Mesothelial cell of epicardium (in vitro differentiated cells): ENCODE results near the gene GIPC3. TPM values are rescaled to one million over a fixed set of nuclear protein-coding genes. Genes with fewer than 3 reads are reported as not detected.

Experiments
- DNase-seq, 2 experiments: peaks; one replicate each; pipeline ENCODE4 v3.0.0; 2021; ENCODE audit warnings: low spot score in 2 of 2; ENCODE audit not compliant: unreplicated experiment in 2 of 2
- H3K27ac Mint-ChIP-seq: 2 replicates; pipeline ENCODE4 v1.8.0; 2021; ENCODE audit warnings: mixed read lengths
- H3K27me3 Mint-ChIP-seq: 2 replicates; pipeline ENCODE4 v1.8.0; 2021; ENCODE audit warnings: low read depth, mixed read lengths
- H3K36me3 Mint-ChIP-seq: 2 replicates; pipeline ENCODE4 v1.8.0; 2021; ENCODE audit warnings: mixed read lengths
- H3K4me1 Mint-ChIP-seq: 2 replicates; pipeline ENCODE4 v1.8.0; 2021; ENCODE audit warnings: mixed read lengths
- H3K4me3 Mint-ChIP-seq: 2 replicates; pipeline ENCODE4 v1.8.0; 2021; ENCODE audit warnings: mild to moderate bottlenecking, moderate library complexity, mixed read lengths
- H3K9me3 Mint-ChIP-seq: 2 replicates; pipeline ENCODE4 v1.8.0; 2021; ENCODE audit warnings: mixed read lengths
- CTCF ChIP-seq: fragments of 200-600 bp; sonication (generic); IDR thresholded peaks from one replicate; pipeline ENCODE4 v1.5.0; 2021; ENCODE audit warnings: antibody characterized with exemption; ENCODE audit not compliant: unreplicated experiment
- total RNA-seq: library from RNA; stranded (reverse); gene quantifications from 3 replicates; pipeline ENCODE4 v1.2.1, GENCODE V29; 2021

Gene GIPC3
- total RNA-seq, 1 donor from 2014 or later: 0.07 TPM

GRCh38 chr19:3547767-3548282 is 37.5 kb upstream of the GIPC3 start:
- no peak overlapping the region for H3K4me3 Mint-ChIP-seq
- H3K27ac Mint-ChIP-seq: no peak overlapping the region
- no peaks in the 10 kb centered on the region for H3K27me3 Mint-ChIP-seq
- H3K4me1 Mint-ChIP-seq: no peaks in the 10 kb centered on the region
- no peak for DNase-seq
- H3K36me3 Mint-ChIP-seq: peaks cover 2% of the 10 kb centered on the region
- H3K9me3 Mint-ChIP-seq: no peaks in the 10 kb centered on the region
- TF ChIP-seq CTCF: no peak

GRCh38 chr19:3548606-3549005 is 36.7 kb upstream of the GIPC3 start:
- Mint-ChIP-seq H3K27ac (no peak overlapping the region), H3K4me3 (no peak overlapping the region), H3K4me1 (no peaks in the 10 kb centered on the region), H3K9me3 (no peaks in the 10 kb centered on the region), H3K36me3 (peaks cover 2% of the 10 kb centered on the region), H3K27me3 (no peaks in the 10 kb centered on the region)
- TF ChIP-seq CTCF: no peak
- no peak for DNase-seq

- no peak for TF ChIP-seq CTCF
- Mint-ChIP-seq H3K4me1 (no peaks in the 10 kb centered on the region), H3K9me3 (no peaks in the 10 kb centered on the region), H3K36me3 (peaks cover 2% of the 10 kb centered on the region), H3K4me3 (no peak overlapping the region), H3K27ac (no peak overlapping the region), H3K27me3 (no peaks in the 10 kb centered on the region)
- no peak for DNase-seq
Observed at GRCh38 chr19:3549816-3550215, 35.5 kb upstream of the GIPC3 start.

GRCh38 chr19:3550947-3551791 is 34.1 kb upstream of the GIPC3 start:
- no peaks in the 10 kb centered on the region for H3K9me3 Mint-ChIP-seq
- H3K4me1 Mint-ChIP-seq: peaks cover 8% of the 10 kb centered on the region
- no peaks in the 10 kb centered on the region for H3K27me3 Mint-ChIP-seq
- no peak overlapping the region for H3K4me3 Mint-ChIP-seq
- no peak for DNase-seq
- TF ChIP-seq CTCF: no peak
- H3K27ac Mint-ChIP-seq: no peak overlapping the region
- no peaks in the 10 kb centered on the region for H3K36me3 Mint-ChIP-seq

GRCh38 chr19:3551792-3552095 is 33.5 kb upstream of the GIPC3 start:
- no peak for DNase-seq
- Mint-ChIP-seq H3K9me3 (no peaks in the 10 kb centered on the region), H3K4me1 (peaks cover 14% of the 10 kb centered on the region), H3K27me3 (no peaks in the 10 kb centered on the region), H3K27ac (no peak overlapping the region), H3K36me3 (no peaks in the 10 kb centered on the region), H3K4me3 (no peak overlapping the region)
- TF ChIP-seq CTCF: no peak
